HG03469 (cell line): ENCODE data around the gene TRERF1.

Experiments used
- ATAC-seq: cut with Tn5 transposase; IDR thresholded peaks from one replicate; pipeline ENCODE4 v1.9.1; 2021; ENCODE audit warnings: mild to moderate bottlenecking, moderate library complexity, moderate number of reproducible peaks; ENCODE audit not compliant: unreplicated experiment

Gene TRERF1

DNA sequence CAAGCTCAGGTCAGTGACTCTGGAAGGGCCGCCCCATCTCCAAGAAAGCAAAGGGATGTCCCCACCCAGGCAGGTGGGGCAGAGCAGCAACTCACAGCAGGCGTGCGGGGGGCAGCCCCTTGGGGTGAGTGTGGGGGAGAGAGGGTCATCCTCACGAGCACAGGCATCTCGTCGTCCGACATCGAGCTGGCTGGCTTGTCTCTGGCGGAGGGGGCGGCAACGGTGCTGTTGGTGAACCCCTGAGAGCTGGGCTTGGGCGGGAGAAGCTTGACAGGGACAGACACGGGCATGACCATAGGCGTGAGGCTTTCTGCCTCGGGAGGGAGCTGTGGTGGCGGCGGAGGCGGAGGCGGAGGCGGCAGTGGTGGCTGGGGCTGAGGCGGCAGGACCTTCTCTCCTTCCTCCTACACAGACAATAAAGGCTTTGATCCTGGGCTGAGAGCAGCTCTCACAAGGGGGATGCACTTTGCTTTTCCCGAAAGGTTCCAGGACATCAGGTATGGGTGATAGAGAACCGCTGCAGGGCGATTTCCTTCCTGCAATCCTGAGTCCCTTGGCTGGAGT, 188.5 kb downstream of the TRERF1 start:
- no peak for ATAC-seq

DNA sequence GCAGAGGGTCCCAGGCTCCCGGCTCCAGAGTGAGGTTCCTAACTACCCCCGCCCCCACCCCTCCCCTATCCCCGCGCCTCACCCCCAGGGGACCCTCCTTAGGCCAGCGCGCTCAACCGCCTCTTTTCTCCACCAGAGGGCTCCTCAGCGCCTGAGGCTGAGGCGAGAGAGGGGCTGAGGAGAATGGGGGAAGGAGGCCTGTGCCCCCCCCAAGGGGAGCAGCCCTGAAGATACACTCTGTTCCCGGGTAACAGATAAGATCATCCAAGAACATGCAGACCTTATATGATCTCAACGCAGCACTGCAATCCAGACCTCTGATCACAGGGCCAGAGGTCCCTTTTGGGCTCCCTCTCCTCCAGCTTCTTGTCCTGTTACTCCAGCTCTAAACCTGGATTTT, 190.8 kb downstream of the TRERF1 start:
- ATAC-seq: no peak

DNA sequence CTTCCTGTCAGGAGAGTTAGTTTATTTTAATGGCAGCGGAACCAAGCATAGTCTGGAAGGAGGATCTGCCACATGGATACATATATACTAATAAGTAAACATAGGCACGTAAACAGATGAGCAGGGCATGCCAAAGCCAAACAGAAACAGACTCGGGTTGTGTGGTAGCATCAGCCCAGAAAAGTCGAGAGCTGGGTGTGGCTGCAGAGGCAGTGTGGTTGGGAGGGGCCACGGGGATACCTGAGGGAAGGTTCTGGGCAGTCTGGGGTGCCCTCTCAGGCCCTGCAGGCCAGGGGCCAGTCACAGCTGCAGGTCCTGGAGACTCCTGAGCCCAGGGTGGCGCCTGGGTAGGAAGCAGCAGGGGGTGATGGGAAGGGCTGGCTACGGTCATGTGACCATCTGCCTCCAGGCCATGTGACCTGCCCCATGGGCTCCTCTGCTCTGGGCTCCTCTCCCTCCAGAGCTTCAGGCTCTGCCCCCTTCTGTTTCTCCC, 191.3 kb downstream of the TRERF1 start:
- ATAC-seq: no peak

DNA sequence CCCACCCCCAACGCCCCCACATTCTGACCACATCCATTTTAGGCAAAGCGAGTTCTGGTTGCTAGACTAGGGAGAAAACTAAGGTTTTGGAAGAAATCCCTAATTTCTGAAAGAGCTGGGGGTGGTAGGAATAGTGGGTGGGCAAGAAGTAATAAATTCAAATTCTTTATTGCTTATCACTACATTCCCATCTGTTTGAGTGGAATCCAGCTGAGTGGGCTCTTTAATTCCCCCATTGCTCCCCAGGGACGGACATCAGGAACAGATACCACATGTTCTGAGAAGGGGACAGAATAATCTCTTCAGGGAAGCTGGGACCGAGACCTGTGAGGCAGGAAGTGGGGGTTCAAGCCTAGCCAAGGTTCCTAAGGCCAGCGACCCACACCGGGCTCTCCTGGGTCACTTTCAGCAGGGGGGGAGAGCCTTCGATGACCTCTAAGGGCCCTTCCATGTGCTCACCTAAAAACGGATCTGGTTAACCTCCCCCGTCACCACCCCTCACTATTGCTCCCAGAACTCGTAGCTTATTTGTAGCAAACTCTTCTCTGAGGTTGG, 191.8 kb downstream of the TRERF1 start:
- no peak for ATAC-seq

DNA sequence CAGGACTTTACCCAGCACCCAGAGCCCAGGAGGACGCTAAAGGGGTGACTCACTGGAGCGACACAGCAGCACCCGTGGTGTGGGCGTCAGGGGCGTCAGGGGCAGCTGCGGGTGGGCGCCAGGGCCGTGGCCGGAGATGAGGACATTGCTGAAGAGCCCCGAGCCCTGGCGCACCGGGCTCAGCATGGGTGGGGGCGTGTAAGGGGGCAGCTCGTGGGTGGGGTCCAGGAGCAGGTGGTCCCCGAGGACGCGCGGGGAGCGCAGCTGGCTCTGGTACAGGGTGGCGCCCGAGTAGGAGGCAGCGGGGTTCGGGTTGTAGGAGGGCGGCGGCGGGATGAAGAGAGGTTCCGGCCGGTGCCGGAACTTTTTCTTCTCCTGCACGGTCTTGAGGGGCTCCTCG, 192.4 kb downstream of the TRERF1 start:
- ATAC-seq: no peak

DNA sequence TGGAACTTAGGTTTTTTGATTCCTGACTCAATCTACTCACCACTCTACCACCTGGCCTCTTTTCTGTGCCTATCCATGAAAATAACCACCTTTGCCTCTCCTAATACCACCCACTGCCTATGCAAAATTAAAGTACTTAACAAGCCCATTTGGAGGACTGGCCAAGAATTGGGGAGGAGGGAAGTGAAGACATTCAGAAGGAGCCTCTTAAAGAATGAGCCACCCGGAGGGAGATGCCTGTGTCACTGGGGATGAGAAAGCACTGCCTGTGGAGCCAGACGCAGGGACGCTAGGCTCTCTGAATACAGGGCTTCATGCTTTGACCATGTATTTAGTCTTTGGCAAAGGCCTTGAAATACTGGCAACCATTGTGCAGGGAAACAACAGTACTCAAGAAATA, 194.1 kb downstream of the TRERF1 start:
- no peak for ATAC-seq

DNA sequence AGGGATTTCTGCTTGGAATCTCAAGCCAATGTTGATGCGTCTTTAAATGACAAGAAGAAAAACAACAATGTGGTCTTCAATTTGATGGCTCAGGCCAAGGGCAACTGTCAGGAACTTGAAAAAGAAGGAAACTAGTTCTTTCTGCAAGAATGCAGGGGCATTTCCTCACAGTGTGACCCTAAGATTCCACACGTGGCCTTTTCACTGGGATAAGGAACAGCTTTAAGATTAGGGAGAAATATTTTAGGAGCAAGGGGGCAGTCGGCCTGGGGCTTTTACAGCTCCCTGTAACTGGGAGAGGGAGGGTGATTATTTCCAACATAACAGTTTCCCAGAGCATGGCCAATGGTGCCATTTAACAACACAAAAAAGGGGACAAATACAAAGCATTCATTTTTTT, 194.7 kb downstream of the TRERF1 start:
- no peak for ATAC-seq

DNA sequence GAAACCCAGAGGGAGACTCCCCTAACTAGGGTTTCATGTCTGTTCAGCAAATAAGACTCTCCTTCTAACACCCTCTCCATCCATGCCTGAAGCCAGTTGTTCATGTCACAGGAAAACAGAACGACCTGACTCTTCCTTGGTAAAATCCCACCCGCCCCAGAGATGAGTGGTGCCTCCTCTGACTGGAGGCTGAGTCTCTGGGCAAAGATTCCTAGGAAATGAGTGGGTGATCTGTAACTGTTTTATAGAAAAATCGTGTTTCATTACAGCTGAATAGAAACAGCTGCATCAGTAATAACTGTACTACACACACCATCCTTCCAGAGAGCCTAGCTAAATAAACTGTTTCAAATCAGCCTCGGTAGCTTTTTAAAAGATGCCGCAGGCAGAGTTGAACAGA, 196.7 kb downstream of the TRERF1 start:
- ATAC-seq: no peak

DNA sequence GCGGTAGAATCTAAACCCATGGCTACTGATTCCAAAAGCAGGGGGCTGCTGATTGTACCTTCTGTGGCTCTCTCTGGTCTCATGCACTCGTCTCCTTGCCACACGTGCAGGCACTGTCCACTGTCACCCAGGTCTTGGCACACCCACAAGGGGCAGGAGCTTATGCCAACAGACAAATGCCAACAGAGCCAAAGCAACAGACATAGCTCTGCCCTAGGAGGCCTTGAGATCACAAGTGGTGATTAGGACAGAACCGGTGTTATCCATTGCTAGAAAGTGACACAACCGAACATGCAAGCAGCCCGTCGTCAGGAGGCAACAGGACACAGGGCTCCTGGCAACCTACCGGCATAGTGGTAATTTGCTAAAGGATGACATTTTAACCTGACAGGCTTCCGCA, 197.2 kb downstream of the TRERF1 start:
- no peak for ATAC-seq

DNA sequence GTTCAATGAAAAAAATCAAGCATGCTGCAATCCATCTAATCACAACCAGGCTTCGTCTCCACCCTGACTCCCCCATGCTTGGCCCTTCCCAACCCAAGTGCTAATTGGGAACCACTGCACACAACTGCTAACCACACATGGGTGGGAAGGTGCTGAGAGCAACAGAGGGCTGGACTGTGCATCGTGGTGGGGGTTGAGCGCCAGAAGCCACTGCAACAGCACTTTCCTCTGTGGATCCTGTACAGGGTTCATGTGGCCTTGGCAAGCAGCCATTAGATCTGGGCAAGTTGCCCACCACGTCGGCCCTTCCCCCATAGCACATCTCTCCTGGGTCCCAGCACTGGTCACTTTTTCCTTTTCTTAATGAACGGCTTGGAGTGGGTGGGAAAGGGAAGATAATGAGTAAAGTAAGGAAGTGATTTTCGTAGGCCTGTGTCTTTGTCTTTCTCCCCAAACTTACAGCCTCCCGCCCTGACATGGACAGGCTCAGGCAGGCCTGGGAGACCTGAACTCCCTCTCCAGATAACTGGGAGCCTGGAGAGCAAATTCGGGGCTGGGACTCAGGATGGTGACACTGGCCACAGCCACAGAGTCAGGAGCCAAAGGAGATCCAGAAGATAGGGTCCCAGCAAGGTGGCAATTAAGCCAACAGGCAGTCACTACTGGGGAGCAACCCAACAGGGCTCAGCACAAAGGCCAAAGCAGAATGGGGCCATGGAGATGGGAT, 199.7 kb downstream of the TRERF1 start:
- no peak for ATAC-seq

DNA sequence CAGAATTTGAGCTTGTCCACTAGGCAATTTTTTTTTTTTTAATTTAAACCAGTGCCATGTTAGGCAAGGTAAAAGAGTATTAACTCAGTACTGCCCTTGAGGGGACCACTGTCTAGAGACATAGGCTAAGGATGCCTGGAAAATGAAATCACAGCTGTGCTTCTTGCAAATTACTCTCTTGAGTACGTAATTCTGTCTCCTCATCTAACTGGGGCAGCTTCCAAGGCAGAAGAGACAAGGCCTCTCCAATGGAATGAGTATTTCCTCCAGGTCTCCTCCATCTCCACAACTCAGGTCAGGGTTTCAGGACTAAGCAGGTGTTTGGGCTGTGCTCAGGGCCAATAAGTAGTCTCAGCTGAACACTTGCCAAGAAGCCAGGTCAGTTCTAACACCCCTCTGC, 200.2 kb downstream of the TRERF1 start:
- ATAC-seq: no peak

DNA sequence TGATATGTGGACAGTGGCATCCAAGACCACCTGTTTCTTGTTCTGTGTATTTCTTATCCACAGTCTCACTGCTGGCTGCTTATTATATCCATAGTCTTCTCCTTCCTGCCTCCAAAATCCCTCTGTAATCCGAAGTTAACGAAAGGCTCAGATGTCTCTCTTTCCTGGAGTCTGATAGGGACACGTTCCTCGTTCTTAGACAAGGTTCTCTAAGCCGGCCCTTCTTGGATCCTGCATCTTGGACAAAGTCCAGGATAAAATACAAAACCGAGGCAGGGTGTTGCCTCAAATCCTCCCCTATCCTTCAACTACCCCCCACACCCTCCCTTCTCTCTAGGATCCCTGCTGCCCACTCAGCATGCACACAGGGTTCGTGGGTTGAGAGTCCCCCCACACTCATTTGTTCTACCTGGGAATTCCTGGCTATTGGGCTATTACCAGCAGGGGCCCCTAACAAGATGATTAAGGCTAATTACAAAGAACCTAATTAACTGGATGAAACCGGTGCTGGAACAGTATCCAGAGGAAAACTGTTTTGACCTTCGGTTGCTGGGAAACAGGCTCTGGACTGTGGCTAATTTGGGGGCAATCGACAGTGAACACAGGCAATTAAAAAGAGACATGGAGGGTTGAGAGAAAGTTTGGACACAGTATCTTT, 201.3 kb downstream of the TRERF1 start:
- no peak for ATAC-seq

DNA sequence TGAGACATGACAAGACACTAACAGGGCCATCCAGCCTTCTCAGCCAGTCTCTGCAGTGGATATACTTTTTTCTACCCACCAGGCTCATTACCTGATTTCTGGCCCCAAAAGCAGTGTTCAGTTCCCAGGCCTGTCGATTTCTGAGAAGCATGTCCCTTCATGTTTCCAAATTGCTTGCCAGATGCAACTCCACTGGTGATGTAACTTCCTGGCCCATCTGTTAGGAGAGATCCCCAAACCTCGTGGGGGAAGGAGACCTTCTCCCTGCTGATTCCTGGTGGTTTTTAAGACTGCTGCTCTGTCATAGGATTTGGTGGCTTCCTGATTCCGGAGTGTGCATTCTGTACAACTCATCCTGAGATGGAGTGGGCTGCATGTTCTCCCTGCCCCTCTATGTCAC, 202.4 kb downstream of the TRERF1 start:
- ATAC-seq: no peak

DNA sequence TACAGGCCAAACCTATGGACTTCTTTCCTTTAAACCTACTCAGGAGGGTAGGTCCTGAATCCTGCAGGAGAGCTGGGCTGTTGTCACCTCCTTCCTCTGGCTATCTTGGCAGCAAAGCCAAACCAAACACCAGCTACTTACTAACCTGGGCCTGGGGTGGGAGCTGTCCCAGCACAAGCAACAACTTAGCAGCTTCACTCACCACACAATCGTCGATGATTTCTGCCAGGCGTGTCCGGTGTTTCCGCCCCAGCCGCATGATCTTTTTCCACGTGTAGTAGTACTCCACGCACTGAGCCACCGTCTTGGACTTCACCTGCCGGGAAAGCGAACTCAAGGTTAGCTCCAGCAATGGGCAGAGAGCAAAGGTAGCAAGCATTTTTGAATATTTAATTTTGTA, 208.7 kb downstream of the TRERF1 start:
- ATAC-seq: no peak

DNA sequence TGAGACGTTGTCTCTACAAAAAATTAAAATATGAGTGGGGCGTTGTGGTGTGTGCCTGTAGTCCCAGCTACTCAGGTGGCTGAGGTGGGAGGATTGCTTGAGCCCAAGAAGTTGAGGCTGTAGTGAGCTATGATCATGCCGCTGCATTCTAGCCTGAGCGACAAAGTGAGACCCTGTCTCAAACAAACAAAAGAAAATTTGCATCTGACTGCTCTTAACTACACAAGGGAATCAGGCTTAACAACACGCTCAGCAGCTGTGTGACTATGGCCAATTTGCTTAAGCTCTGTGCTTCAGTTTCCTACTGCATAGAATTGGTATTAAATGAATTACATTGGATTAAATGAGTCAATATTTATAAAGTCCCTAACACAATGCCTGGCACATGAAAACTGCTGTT, 209.8 kb downstream of the TRERF1 start:
- no peak for ATAC-seq

DNA sequence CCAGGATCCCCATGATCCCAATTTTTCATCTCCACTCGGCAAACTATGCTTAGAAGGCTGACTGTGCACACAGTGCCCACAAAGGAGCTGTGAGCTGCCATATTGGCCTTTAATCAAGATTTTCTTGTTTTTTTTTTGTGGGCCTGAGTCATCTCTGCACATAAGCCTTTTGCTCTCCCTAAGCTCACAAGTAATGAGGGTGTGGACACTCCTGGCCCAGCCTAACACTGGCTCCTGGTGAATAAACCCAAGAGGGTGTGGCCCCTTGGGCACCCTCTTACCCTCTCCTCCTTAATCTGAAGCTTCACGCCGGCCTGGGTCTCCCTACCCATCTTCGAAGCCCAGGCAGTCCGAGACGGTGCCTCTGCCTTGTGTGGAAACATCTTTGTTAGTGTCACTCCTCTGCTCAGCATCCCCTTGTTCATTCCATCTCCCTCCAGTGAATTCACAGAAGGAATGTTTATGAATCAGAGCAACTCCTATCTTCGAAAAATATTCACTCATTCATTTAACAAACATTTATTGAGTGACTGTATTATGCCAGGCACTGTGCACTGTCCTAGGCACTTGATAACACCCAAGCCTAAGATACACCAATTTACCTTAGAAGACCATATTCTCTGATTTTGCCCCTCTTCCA, 211.9 kb downstream of the TRERF1 start:
- ATAC-seq: no peak

DNA sequence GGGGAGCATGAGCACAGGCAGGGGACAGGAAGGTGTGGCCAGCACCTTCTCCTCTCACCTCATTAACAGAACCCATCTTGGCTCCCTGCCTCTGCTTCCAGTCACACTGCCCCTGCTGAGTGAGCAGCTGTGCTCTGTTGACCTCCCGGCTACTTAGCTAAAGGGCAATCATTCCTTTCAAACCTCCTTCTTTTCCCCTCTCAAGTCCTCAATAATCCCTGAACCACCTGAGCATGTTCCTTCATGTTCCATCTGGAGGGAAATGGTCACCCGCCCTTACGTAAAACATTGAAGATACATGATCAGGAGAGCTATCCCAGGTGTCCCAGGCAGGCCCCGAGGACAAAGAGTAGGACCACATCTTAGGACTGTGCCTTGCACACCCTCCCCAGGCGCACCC, 212.4 kb downstream of the TRERF1 start:
- ATAC-seq: no peak

DNA sequence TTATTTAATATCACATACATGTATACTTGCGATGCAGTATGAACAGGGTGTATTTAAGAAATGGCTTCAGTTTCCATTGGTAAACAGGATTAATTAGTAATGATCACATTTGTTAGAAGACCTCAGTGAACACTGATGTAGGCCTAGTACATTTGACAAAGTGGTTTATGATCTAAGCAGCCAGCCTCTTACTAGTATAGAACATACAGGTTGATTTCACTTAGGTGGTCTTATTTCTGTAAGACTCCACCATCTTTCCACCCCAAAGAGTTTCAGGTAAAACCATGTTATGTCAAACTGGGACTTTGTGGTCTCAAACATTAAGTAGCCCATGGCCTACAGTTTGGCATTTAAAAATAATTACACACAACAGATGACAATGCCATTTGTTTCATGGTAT, 213.9 kb downstream of the TRERF1 start:
- ATAC-seq: no peak

DNA sequence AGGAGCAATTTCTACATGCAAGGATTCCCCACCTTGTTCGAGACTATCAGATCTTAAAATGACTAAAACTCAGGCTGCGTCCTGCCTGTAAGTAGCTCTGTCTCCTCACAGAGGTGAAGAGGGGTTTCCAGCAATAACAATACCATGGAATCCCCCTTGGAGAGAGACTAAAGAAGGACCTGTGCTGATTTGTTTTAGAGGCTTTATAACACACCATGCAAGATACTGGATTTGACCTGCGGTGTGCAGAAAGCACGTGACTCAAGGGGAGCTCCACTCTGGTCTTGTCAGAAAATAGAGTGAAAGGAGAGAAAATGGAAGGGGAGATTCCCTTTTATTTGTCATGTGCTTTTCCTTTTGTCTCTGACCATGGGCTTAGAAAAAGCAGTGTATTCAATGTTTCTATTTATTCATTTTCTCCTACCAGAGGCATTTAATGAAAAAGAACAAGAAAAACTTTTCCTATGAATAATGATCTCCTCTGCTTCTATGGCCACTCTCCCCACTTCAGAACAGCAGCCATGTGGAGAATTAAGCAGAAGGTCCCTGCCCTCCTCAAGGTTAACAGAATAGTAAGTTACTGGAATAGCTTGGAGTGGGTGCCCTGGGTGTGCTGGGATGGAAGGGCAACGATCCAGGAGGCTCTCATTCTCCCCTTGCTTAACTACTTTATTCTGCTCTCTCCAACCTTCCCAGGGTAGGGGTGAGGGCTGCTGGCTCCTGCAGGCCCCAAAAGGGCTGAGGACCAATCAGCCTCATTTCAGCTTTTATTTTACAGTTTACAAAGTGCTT, 214.8 kb downstream of the TRERF1 start:
- ATAC-seq: no peak

DNA sequence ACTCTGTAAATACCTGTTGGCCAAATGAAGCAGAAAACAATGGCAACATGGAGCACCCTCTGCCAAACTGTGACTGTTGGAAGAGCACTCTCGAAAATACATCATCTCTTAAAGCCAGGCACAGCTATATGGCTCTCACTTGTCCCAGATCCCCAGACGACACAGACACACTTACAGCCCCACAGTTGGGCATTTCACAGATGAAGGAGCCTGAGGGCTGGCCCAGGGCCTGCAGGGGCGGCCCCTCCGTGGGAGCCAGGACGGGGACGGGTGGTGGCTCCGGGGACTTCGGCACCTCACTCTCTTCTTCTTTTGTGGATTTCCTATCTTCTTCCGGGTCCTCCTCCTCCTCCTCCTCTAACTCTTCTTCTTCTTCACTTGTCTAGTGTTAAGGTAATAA, 215.7 kb downstream of the TRERF1 start:
- ATAC-seq: no peak

DNA sequence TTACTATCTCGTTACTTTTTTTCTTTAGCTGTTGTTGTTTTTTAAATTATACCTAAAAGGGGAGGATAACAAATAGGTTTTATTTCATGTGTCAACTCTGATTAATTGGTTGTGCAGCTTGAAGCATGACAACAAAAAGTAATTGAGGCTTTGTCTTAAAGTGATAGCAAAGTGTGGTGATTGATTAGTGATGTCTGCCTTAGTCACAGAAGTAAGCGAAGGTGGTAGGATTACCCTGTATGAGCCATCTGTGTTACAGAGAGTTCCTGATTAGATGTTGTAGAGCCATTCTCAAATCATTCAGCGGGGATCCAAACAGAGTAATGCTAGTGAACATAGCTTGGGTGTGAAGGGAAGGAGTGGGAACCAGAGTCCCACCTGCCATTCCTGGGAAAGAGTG, 219.7 kb downstream of the TRERF1 start:
- no peak for ATAC-seq
